GM23338 (cell line): ENCODE measurements around the gene FAM53A. TPM values are rescaled to one million over a fixed set of nuclear protein-coding genes. Genes with fewer than 3 reads are reported as not detected.

ENCODE experiments used
- ATAC-seq: fragments of 200-7000 bp; cut with Tn5 transposase; 3 replicates; pipeline ENCODE4 v1.9.1; 2020
- DNase-seq: peaks from one replicate; pipeline ENCODE4 v3.0.0-alpha.2; 2015; ENCODE audit warnings: low spot score
- H2AFZ ChIP-seq: fragments of 200-600 bp; sonication (generic); 2 replicates; pipeline ENCODE4 v1.8.0; 2016; ENCODE audit warnings: antibody characterized with exemption, mild to moderate bottlenecking, moderate library complexity
- H3F3A ChIP-seq: fragments of 200-600 bp; sonication (generic); replicated peaks from 2 replicates; pipeline ENCODE4 v1.8.0; 2017; ENCODE audit warnings: antibody characterized with exemption, mixed run types, low read depth
- H3K27ac ChIP-seq: fragments of 200-600 bp; sonication (generic); 2 replicates; pipeline ENCODE4 v1.6.1; 2016; ENCODE audit warnings: low read depth
- H3K27me3 ChIP-seq: fragments of 200-600 bp; sonication (generic); 2 replicates; pipeline ENCODE4 v1.8.0; 2016; ENCODE audit warnings: mild to moderate bottlenecking, mixed run types, moderate library complexity; ENCODE audit not compliant: insufficient read depth
- H3K36me3 ChIP-seq: fragments of 200-600 bp; sonication (generic); 2 replicates; pipeline ENCODE4 v1.8.0; 2016; ENCODE audit warnings: mild to moderate bottlenecking; ENCODE audit not compliant: insufficient read depth
- H3K4me1 ChIP-seq: fragments of 200-600 bp; sonication (generic); 2 replicates; pipeline ENCODE4 v1.8.0; 2016; ENCODE audit warnings: mild to moderate bottlenecking, moderate library complexity; ENCODE audit not compliant: insufficient read depth
- H3K4me2 ChIP-seq: fragments of 200-600 bp; sonication (generic); 2 replicates; pipeline ENCODE4 v1.7.1; 2017; ENCODE audit warnings: mixed run types
- H3K4me3 ChIP-seq: fragments of 200-600 bp; sonication (generic); 2 replicates; pipeline ENCODE4 v1.6.1; 2016; ENCODE audit warnings: mixed run types
- H3K79me2 ChIP-seq: fragments of 200-600 bp; sonication (generic); replicated peaks from 2 replicates; pipeline ENCODE4 v1.8.0; 2017; ENCODE audit warnings: mild to moderate bottlenecking; ENCODE audit not compliant: insufficient read depth
- H3K9me2 ChIP-seq: fragments of 200-600 bp; sonication (generic); 2 replicates; pipeline ENCODE4 v1.8.0; 2017; ENCODE audit not compliant: insufficient read depth
- H4K20me1 ChIP-seq: fragments of 200-600 bp; sonication (generic); replicated peaks from 2 replicates; pipeline ENCODE4 v1.8.0; 2017; ENCODE audit warnings: mild to moderate bottlenecking; ENCODE audit not compliant: insufficient read depth
- H3K27ac Mint-ChIP-seq: 2 replicates; pipeline ENCODE4 v1.8.0; 2020; ENCODE audit warnings: inconsistent platforms, mild to moderate bottlenecking, moderate library complexity, mixed read lengths
- H3K27me3 Mint-ChIP-seq: 3 replicates; pipeline ENCODE4 v1.8.0; 2022; ENCODE audit warnings: low read depth, mild to moderate bottlenecking, moderate library complexity, mixed read lengths, inconsistent platforms; ENCODE audit not compliant: insufficient read depth, poor library complexity
- H3K36me3 Mint-ChIP-seq: 3 replicates; pipeline ENCODE4 v1.8.0; 2021; ENCODE audit warnings: low read depth, mild to moderate bottlenecking, inconsistent platforms, moderate library complexity, mixed read lengths
- H3K4me1 Mint-ChIP-seq: 3 replicates; pipeline ENCODE4 v1.8.0; 2020; ENCODE audit warnings: mild to moderate bottlenecking, inconsistent platforms, mixed read lengths
- H3K4me3 Mint-ChIP-seq: 3 replicates; pipeline ENCODE4 v1.8.0; 2021; ENCODE audit warnings: moderate library complexity, mild to moderate bottlenecking, inconsistent platforms, mixed read lengths
- H3K9me3 Mint-ChIP-seq: 3 replicates; pipeline ENCODE4 v1.8.0; 2020; ENCODE audit warnings: moderate library complexity, mild to moderate bottlenecking, inconsistent platforms, mixed read lengths
- CREB1 ChIP-seq: fragments of 250-450 bp; sonication (Bioruptor Pico); IDR thresholded peaks from 2 replicates; pipeline ENCODE4 v1.5.0; 2020; ENCODE audit warnings: low read depth, mild to moderate bottlenecking, moderate library complexity
- EZH2 ChIP-seq: fragments of 200-600 bp; sonication (generic); IDR thresholded peaks from one replicate; pipeline ENCODE4 v1.8.0; 2017; ENCODE audit warnings: antibody characterized with exemption, mild to moderate bottlenecking, low read depth; ENCODE audit not compliant: unreplicated experiment
- POLR2AphosphoS5 ChIP-seq: IDR thresholded peaks from 2 replicates; pipeline ENCODE4 v1.6.1; 2016; ENCODE audit warnings: antibody characterized with exemption, low read depth
- STAT1 ChIP-seq: IDR thresholded peaks from one replicate; pipeline ENCODE4 v1.6.1; 2016; ENCODE audit warnings: antibody characterized with exemption; ENCODE audit not compliant: unreplicated experiment
- polyA plus RNA-seq: library from polyadenylated mRNA; unstranded; fragments of >200 nt; fragmentation: Nextera tagmentation; extraction: Ambion mirVana; gene quantifications from 2 replicates; pipeline ENCODE4 v1.2.1, GENCODE V29; 2016
- total RNA-seq: library from RNA; depleted of rRNA; stranded (reverse); fragments of >200 nt; shearing (Covaris generic); gene quantifications from 2 replicates; pipeline ENCODE4 v1.2.3, GENCODE V29; 2014
- TF ChIP-seq, protein P1 (sequence below): IDR thresholded peaks from one replicate; pipeline ENCODE4 v1.6.1; 2018; ENCODE audit warnings: antibody characterized with exemption; ENCODE audit not compliant: unreplicated experiment
- TF ChIP-seq, protein P2 (sequence below), 2 experiments: fragments of 200-600 bp in 1 of 2; sonication (generic) in 1 of 2; conservative IDR thresholded peaks; 2 replicates each; pipeline versions ENCODE4 v1.5.1 to v1.6.1; 2016 to 2017; ENCODE audit warnings: antibody characterized with exemption in 2 of 2, low read depth in 2 of 2, mild to moderate bottlenecking in 2 of 2, moderate library complexity in 1 of 2
- TF ChIP-seq, protein P3 (sequence below): IDR thresholded peaks from 2 replicates; pipeline ENCODE4 v1.6.1; 2016; ENCODE audit warnings: antibody characterized with exemption

The FAM53A gene
- total and polyA plus RNA-seq, 2 experiments from 2014 or later: 1.1 to 3.1 TPM

DNA sequence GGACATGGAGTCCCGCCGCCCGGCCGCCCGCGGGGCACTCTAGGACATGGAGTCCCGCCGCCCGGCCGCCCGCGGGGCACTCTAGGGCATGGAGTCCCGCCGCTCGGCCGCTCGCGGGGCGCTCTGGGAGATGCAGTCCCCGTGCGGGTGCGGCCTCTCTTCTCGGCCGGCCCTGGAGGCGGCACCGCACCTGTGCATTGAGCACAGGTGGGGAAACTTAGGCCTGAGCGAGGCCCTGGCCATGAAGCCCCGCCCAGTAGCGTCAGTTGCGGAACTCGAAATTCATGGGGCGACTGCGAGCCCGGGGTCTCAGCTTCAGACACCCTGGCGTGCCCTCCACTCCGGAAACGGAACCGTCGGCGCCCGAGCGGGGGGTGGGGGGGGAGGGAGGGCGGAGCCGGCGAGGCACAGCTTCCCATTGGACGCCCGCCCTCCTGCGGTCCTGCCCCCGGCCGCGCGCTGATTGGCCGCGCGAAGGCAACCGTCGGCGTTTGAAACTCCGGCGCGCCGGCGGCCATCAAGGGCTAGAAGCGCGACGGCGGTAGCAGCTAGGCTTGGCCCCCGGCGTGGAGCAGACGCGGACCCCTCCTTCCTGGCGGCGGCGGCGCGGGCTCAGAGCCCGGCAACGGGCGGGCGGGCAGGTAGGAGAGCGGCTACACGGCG, 37.0 kb upstream of the FAM53A start, which contains the start of the genes TACC3 and TMEM129:
TSS of gene TACC3 (plus strand) at position 519 of the 663 bp plus-strand sequence. CDS start 1,901 bp downstream, outside the sequence.
TSS of gene TMEM129 (minus strand) at position 321 of the 663 bp plus-strand sequence. CDS start 486 bp downstream, outside the sequence.
- peaks cover 42% of the 10 kb centered on the region for H3K36me3 Mint-ChIP-seq
- DNase-seq (peak; percentile 98), ATAC-seq (peak; percentile 88)
- Histone ChIP-seq H3K4me1 (peaks cover 12% of the 10 kb centered on the region; the same call in 1 of the 2 replicates), H3K27me3 (no peaks in the 10 kb centered on the region), H3K4me3 (peak within 1 kb of the TSS; percentile 95), H3F3A (peaks cover 18% of the 10 kb centered on the region), H3K79me2 (peaks cover 42% of the 10 kb centered on the region), H3K36me3 (peaks cover 19% of the 10 kb centered on the region), H2AFZ (0 out of 2 replicates have a peak within 1 kb of the TSS, but pooled peaks have one; percentile 78), H4K20me1 (peaks cover 22% of the 10 kb centered on the region), H3K4me2 (peak within 1 kb of the TSS; percentile 95), H3K27ac (peak within 1 kb of the TSS; percentile 59; the same call in 1 of the 2 replicates), H3K9me2 (no peaks in the 10 kb centered on the region)
- H3K27me3 Mint-ChIP-seq: peaks cover 14% of the 10 kb centered on the region
- TF ChIP-seq STAT1: no peak
- peak; percentile 85 for TF ChIP-seq CREB1 (CRISPR knock-in tag)
- TF ChIP-seq, protein P1, sequence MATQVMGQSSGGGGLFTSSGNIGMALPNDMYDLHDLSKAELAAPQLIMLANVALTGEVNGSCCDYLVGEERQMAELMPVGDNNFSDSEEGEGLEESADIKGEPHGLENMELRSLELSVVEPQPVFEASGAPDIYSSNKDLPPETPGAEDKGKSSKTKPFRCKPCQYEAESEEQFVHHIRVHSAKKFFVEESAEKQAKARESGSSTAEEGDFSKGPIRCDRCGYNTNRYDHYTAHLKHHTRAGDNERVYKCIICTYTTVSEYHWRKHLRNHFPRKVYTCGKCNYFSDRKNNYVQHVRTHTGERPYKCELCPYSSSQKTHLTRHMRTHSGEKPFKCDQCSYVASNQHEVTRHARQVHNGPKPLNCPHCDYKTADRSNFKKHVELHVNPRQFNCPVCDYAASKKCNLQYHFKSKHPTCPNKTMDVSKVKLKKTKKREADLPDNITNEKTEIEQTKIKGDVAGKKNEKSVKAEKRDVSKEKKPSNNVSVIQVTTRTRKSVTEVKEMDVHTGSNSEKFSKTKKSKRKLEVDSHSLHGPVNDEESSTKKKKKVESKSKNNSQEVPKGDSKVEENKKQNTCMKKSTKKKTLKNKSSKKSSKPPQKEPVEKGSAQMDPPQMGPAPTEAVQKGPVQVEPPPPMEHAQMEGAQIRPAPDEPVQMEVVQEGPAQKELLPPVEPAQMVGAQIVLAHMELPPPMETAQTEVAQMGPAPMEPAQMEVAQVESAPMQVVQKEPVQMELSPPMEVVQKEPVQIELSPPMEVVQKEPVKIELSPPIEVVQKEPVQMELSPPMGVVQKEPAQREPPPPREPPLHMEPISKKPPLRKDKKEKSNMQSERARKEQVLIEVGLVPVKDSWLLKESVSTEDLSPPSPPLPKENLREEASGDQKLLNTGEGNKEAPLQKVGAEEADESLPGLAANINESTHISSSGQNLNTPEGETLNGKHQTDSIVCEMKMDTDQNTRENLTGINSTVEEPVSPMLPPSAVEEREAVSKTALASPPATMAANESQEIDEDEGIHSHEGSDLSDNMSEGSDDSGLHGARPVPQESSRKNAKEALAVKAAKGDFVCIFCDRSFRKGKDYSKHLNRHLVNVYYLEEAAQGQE: no peak
- TF ChIP-seq EZH2: no peak
- TF ChIP-seq, protein P2, sequence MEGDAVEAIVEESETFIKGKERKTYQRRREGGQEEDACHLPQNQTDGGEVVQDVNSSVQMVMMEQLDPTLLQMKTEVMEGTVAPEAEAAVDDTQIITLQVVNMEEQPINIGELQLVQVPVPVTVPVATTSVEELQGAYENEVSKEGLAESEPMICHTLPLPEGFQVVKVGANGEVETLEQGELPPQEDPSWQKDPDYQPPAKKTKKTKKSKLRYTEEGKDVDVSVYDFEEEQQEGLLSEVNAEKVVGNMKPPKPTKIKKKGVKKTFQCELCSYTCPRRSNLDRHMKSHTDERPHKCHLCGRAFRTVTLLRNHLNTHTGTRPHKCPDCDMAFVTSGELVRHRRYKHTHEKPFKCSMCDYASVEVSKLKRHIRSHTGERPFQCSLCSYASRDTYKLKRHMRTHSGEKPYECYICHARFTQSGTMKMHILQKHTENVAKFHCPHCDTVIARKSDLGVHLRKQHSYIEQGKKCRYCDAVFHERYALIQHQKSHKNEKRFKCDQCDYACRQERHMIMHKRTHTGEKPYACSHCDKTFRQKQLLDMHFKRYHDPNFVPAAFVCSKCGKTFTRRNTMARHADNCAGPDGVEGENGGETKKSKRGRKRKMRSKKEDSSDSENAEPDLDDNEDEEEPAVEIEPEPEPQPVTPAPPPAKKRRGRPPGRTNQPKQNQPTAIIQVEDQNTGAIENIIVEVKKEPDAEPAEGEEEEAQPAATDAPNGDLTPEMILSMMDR (conservative IDR thresholded peaks at IDR 0.05; ENCODE audit: low read depth in 2 of 2): no peak
- TF ChIP-seq, protein P3, sequence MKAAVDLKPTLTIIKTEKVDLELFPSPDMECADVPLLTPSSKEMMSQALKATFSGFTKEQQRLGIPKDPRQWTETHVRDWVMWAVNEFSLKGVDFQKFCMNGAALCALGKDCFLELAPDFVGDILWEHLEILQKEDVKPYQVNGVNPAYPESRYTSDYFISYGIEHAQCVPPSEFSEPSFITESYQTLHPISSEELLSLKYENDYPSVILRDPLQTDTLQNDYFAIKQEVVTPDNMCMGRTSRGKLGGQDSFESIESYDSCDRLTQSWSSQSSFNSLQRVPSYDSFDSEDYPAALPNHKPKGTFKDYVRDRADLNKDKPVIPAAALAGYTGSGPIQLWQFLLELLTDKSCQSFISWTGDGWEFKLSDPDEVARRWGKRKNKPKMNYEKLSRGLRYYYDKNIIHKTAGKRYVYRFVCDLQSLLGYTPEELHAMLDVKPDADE: peak; percentile 87
- peak; percentile 80 for TF ChIP-seq POLR2AphosphoS5
- H3K27ac Mint-ChIP-seq: peak within 1 kb of the TSS; percentile 94
- peaks cover 16% of the 10 kb centered on the region for H3K4me1 Mint-ChIP-seq
- H3K9me3 Mint-ChIP-seq: no peaks in the 10 kb centered on the region; the same call in 2 of the 3 replicates
- H3K4me3 Mint-ChIP-seq: peak within 1 kb of the TSS; percentile 97
